ENCODE results near the gene KIAA0232.

- TF ChIP-seq CTCF (conservative IDR thresholded peaks at IDR 0.05; ENCODE audit: low read depth, low read length) = no peak
- no peak for TF ChIP-seq EZH2 (IDR thresholded peaks at IDR 0.05; ENCODE audit: low read length, unreplicated experiment)
Measured at GRCh38 chr4:6924361-6924779, 141.8 kb downstream of the KIAA0232 start.
